ENCODE data around the gene TSPAN14. TPM values are rescaled to one million over a fixed set of nuclear protein-coding genes. Genes with fewer than 3 reads are reported as not detected.

The TSPAN14 gene
- total RNA-seq, 1 experiment from 2014 or later = 46.8 TPM

- no peaks in the 10 kb centered on the region for H3K9me3 Mint-ChIP-seq
- no peak for DNase-seq
- Histone ChIP-seq H4K20me1 (ENCODE audit: control insufficient read depth, insufficient read depth, insufficient read length) (peaks cover 6% of the 10 kb centered on the region), H3K9me3 (ENCODE audit: control insufficient read depth, low read depth, low read length) (no peaks in the 10 kb centered on the region), H2AK5ac (ENCODE audit: insufficient read length, low read length) (no peak overlapping the region), H4K5ac (ENCODE audit: insufficient read length, low read depth, low read length) (no peak overlapping the region), H3K56ac (ENCODE audit: insufficient read length, low read depth, low read length) (no peak overlapping the region), H3K18ac (ENCODE audit: insufficient read length, low read depth, low read length) (no peak overlapping the region), H3K27me3 (ENCODE audit: insufficient read depth, low read length) (no peaks in the 10 kb centered on the region; the same call in 1 of the 2 replicates), H3K23me2 (ENCODE audit: insufficient read length, low read depth, low read length, poor library complexity, severe bottlenecking) (peaks cover 9% of the 10 kb centered on the region), H3K14ac (ENCODE audit: insufficient read depth, low read length) (no peak overlapping the region), H3T11ph (ENCODE audit: low read length) (no peak overlapping the region), H2BK20ac (ENCODE audit: low read depth, low read length, poor library complexity, severe bottlenecking) (no peak overlapping the region), H2BK15ac (ENCODE audit: low read depth, low read length) (no peak overlapping the region), H2BK5ac (ENCODE audit: insufficient read length, low read length) (no peak overlapping the region), H3K9ac (ENCODE audit: extremely low read depth, insufficient read length, low read length) (no peak overlapping the region), H3K79me1 (ENCODE audit: insufficient read depth, low read depth, low read length, poor library complexity, severe bottlenecking) (peaks cover 4% of the 10 kb centered on the region), H2BK12ac (ENCODE audit: insufficient read length, low read depth, low read length) (no peak overlapping the region), H3K4me2 (ENCODE audit: insufficient read depth, insufficient read length, low read length) (peak overlapping the region; percentile 50), H3K23ac (ENCODE audit: insufficient read length, low read depth, low read length) (no peak overlapping the region), H2BK120ac (ENCODE audit: low read depth, low read length, poor library complexity, severe bottlenecking) (no peak overlapping the region), H3K4me1 (ENCODE audit: insufficient read depth, low read length) (peaks cover 4% of the 10 kb centered on the region; the same call in 1 of the 2 replicates), H2AFZ (ENCODE audit: low read length) (no peak overlapping the region), H4K91ac (ENCODE audit: insufficient read length, low read depth, low read length) (no peak overlapping the region), H3K79me2 (ENCODE audit: insufficient read depth, low read length) (peaks cover 12% of the 10 kb centered on the region; the same call in 1 of the 2 replicates), H4K8ac (replicated peaks; ENCODE audit: insufficient read length, low read depth, low read length) (no peak overlapping the region), H3K4ac (ENCODE audit: low read depth, low read length) (no peak overlapping the region), H3K27ac (ENCODE audit: insufficient read length, low read depth, low read length) (no peak overlapping the region)
- H3K4me1 Mint-ChIP-seq = peaks cover 25% of the 10 kb centered on the region in 2 experiments
- H3K27ac Mint-ChIP-seq = no peak overlapping the region
- H3K27me3 Mint-ChIP-seq (ENCODE audit: low read depth) = peaks cover 17% of the 10 kb centered on the region
- H3K4me3 Mint-ChIP-seq = no peak overlapping the region
- no CpG with 5 or more reads among the region's 4 CpGs for WGBS (ENCODE audit: extremely low coverage, insufficient read length, low lambda C conversion rate)
- peaks cover 0 to 2% (median 0%) of the 10 kb centered on the region in 3 experiments; a peak in 2 of 7 replicates for H3K36me3 Mint-ChIP-seq (ENCODE audit: insufficient read depth in 1 of 3, low read depth in 3 of 3)
- TF ChIP-seq CTCF (conservative IDR thresholded peaks at IDR 0.05) = no peak
Measured at GRCh38 chr10:80452640-80453039, 1.5 kb upstream of the TSPAN14 start.
